SK-N-SH (cell line): ENCODE data around the gene SOCS2. TPM values are rescaled to one million over a fixed set of nuclear protein-coding genes. Genes with fewer than 3 reads are reported as not detected.

Source experiments
- CTCF ChIA-PET: fragments of 300-600, 350-600 bp; formaldehyde crosslinking; extraction: SDS; loops from one replicate; lab custom pipeline; 2021; lab: Yijun Ruan, JAX
- POLR2A ChIA-PET: fragments of 350-600 bp; sonication (Branson Sonifier 250); formaldehyde crosslinking; extraction: SDS; loops from one replicate; lab custom pipeline; 2020; ENCODE audit warnings: antibody characterized with exemption, inconsistent platforms; lab: Yijun Ruan, JAX
- DNase-seq: peaks from one replicate; pipeline ENCODE4 v3.0.0; 2012
- H2AFZ ChIP-seq: fragments of 200-600 bp; sonication (generic); 2 replicates; pipeline ENCODE4 v1.8.1; 2016; ENCODE audit warnings: antibody characterized with exemption, mild to moderate bottlenecking, low read depth
- H3F3A ChIP-seq: fragments of 200-600 bp; sonication (generic); replicated peaks from 2 replicates; pipeline ENCODE3; 2016; ENCODE audit warnings: antibody characterized with exemption, mild to moderate bottlenecking; ENCODE audit not compliant: insufficient read depth
- H3K27ac ChIP-seq, 2 experiments: fragments of 200-500 bp in 1 of 2; fragments of 200-600 bp in 1 of 2; sonication (Bioruptor generic) in 1 of 2; sonication (generic), shearing (Covaris generic) in 1 of 2; 2 replicates each; pipeline versions ENCODE4 v1.5.1 to v1.6.1; 2014 to 2016; ENCODE audit warnings: low read depth in 2 of 2, inconsistent platforms in 1 of 2, low read length in 1 of 2, mild to moderate bottlenecking in 1 of 2, mixed read lengths in 1 of 2
- H3K27me3 ChIP-seq: fragments of 200-600 bp; sonication (generic), shearing (Covaris generic); 2 replicates; pipeline ENCODE4 v1.6.1; 2016; ENCODE audit warnings: mixed run types; ENCODE audit not compliant: insufficient read depth
- H3K36me3 ChIP-seq, 2 experiments: fragments of 200-500 bp in 1 of 2; fragments of 200-600 bp in 1 of 2; sonication (Bioruptor generic) in 1 of 2; sonication (generic) in 1 of 2; replicated peaks in 1 of 2; 2 replicates each; pipeline versions ENCODE3 to v1.5.1; 2014 to 2016; ENCODE audit warnings: low read length in 1 of 2, mild to moderate bottlenecking in 1 of 2; ENCODE audit not compliant: insufficient read depth in 2 of 2, control insufficient read depth in 1 of 2
- H3K4me1 ChIP-seq, 2 experiments: fragments of 200-500 bp in 1 of 2; fragments of 200-600 bp in 1 of 2; sonication (Bioruptor generic) in 1 of 2; sonication (generic), shearing (Covaris generic) in 1 of 2; 2 replicates each; pipeline versions ENCODE4 v1.5.1 to v1.6.1; 2014 to 2016; ENCODE audit warnings: low read depth in 1 of 2, low read length in 1 of 2, mixed run types in 1 of 2; ENCODE audit not compliant: insufficient read depth in 2 of 2, control insufficient read depth in 1 of 2
- H3K4me2 ChIP-seq: fragments of 200-600 bp; sonication (generic), shearing (Covaris generic); 2 replicates; pipeline ENCODE4 v1.6.1; 2017; ENCODE audit warnings: mixed run types
- H3K4me3 ChIP-seq, 2 experiments: fragments of 200-500 bp in 1 of 2; fragments of 200-600 bp in 1 of 2; sonication (Bioruptor generic) in 1 of 2; sonication (generic), shearing (Covaris generic) in 1 of 2; 2 replicates each; pipeline versions ENCODE4 v1.5.1 to v1.8.1; 2014 to 2016; ENCODE audit warnings: low read depth in 2 of 2, inconsistent platforms in 1 of 2, low read length in 1 of 2, mild to moderate bottlenecking in 1 of 2, mixed read lengths in 1 of 2, moderate library complexity in 1 of 2
- H3K79me2 ChIP-seq: fragments of 200-600 bp; sonication (generic); 2 replicates; pipeline ENCODE4 v1.8.1; 2017; ENCODE audit warnings: mild to moderate bottlenecking; ENCODE audit not compliant: insufficient read depth
- H3K9ac ChIP-seq: fragments of 200-600 bp; sonication (generic); 2 replicates; pipeline ENCODE4 v1.6.1; 2017; ENCODE audit warnings: mixed run types
- H3K9me2 ChIP-seq: fragments of 200-600 bp; sonication (generic); 2 replicates; pipeline ENCODE4 v1.6.1; 2017; ENCODE audit warnings: mixed run types
- H3K9me3 ChIP-seq: fragments of 200-600 bp; sonication (generic); 2 replicates; pipeline ENCODE4 v1.6.1; 2017; ENCODE audit warnings: mixed run types, mild to moderate bottlenecking, moderate library complexity
- H4K20me1 ChIP-seq: fragments of 200-600 bp; sonication (generic); 2 replicates; pipeline ENCODE4 v1.6.1; 2017; ENCODE audit warnings: mild to moderate bottlenecking, mixed run types; ENCODE audit not compliant: insufficient read depth
- CHD2 ChIP-seq: fragments of 150-350 bp; IDR thresholded peaks from 2 replicates; pipeline ENCODE4 v1.6.1; 2018; ENCODE audit warnings: low read length; ENCODE audit not compliant: partially characterized antibody
- ELF1 ChIP-seq: IDR thresholded peaks from 2 replicates; pipeline ENCODE4 v1.4.0; 2012
- EZH2phosphoT487 ChIP-seq: fragments of 200-600 bp; sonication (generic); IDR thresholded peaks from 2 replicates; pipeline ENCODE4 v1.6.1; 2017; ENCODE audit warnings: low read depth, mixed run types, mild to moderate bottlenecking, antibody characterized with exemption, moderate library complexity, borderline replicate concordance
- FOSL2 ChIP-seq: IDR thresholded peaks from 2 replicates; pipeline ENCODE4 v1.4.0; 2012; ENCODE audit warnings: low read depth, mild to moderate bottlenecking, moderate library complexity, borderline replicate concordance
- FOXJ3 ChIP-seq: sonication (generic); formaldehyde crosslinking; IDR thresholded peaks from 2 replicates; pipeline ENCODE4 v1.5.1; 2020; ENCODE audit warnings: mild to moderate bottlenecking, missing genetic modification reagents
- FOXM1 ChIP-seq: IDR thresholded peaks from 2 replicates; pipeline ENCODE4 v1.4.0; 2012; ENCODE audit warnings: low read depth, mild to moderate bottlenecking
- GABPA ChIP-seq: IDR thresholded peaks from 2 replicates; pipeline ENCODE4 v1.4.0; 2012; ENCODE audit warnings: low read depth, mild to moderate bottlenecking
- JUND ChIP-seq: IDR thresholded peaks from 2 replicates; pipeline ENCODE4 v1.4.0; 2012
- RAD21 ChIP-seq: IDR thresholded peaks from 2 replicates; pipeline ENCODE4 v1.6.1; 2012; ENCODE audit warnings: mild to moderate bottlenecking, low read length
- RXRA ChIP-seq: IDR thresholded peaks from 2 replicates; pipeline ENCODE4 v1.4.0; 2012; ENCODE audit warnings: low read depth, mild to moderate bottlenecking, borderline replicate concordance
- SIN3A ChIP-seq: IDR thresholded peaks from 2 replicates; pipeline ENCODE4 v1.6.1; 2012; ENCODE audit warnings: low read depth, mild to moderate bottlenecking, low read length, moderate library complexity, borderline replicate concordance
- TEAD4 ChIP-seq: IDR thresholded peaks from 2 replicates; pipeline ENCODE4 v1.4.0; 2012; ENCODE audit warnings: mild to moderate bottlenecking, borderline replicate concordance; ENCODE audit not compliant: insufficient read depth
- WGBS: methylation state at CpG from one replicate; pipeline ENCODE4 v1.1.6; 2017; ENCODE audit warnings: low lambda C conversion rate; 5-methylcytosine and 5-hydroxymethylcytosine counted together
- polyA plus RNA-seq, 3 experiments: library from polyadenylated mRNA; depleted of rRNA; stranded (reverse); fragments of >200 nt; gene quantifications; 2 replicates each; pipeline ENCODE4 v1.2.3, GENCODE V29; 2012
- TF ChIP-seq, protein P1 (sequence below): IDR thresholded peaks from 2 replicates; pipeline ENCODE4 v1.4.0; 2012; ENCODE audit warnings: low read depth, borderline replicate concordance
- TF ChIP-seq, protein P2 (sequence below): fragments of 200-600 bp; sonication (generic); IDR thresholded peaks from 2 replicates; pipeline ENCODE4 v1.6.1; 2017; ENCODE audit warnings: antibody characterized with exemption, mild to moderate bottlenecking, moderate library complexity
- TF ChIP-seq, protein P3 (sequence below): fragments of 150-350 bp; IDR thresholded peaks from 2 replicates; pipeline ENCODE4 v1.6.1; 2017; ENCODE audit warnings: antibody characterized with exemption, low read length, low read depth, borderline replicate concordance
- TF ChIP-seq, protein P4 (sequence below): IDR thresholded peaks from 2 replicates; pipeline ENCODE4; 2012
- TF ChIP-seq, protein P5 (sequence below): IDR thresholded peaks from 2 replicates; pipeline ENCODE4 v1.4.0; 2012; ENCODE audit warnings: low read depth
- TF ChIP-seq, protein P6 (sequence below): IDR thresholded peaks from 2 replicates; pipeline ENCODE4 v1.6.1; 2012; ENCODE audit warnings: mild to moderate bottlenecking, low read depth, low read length, moderate library complexity

SOCS2 gene
- polyA plus RNA-seq, 1 of the 3 experiments (the other 2 are of a cell fraction), result 24.1 TPM

DNA sequence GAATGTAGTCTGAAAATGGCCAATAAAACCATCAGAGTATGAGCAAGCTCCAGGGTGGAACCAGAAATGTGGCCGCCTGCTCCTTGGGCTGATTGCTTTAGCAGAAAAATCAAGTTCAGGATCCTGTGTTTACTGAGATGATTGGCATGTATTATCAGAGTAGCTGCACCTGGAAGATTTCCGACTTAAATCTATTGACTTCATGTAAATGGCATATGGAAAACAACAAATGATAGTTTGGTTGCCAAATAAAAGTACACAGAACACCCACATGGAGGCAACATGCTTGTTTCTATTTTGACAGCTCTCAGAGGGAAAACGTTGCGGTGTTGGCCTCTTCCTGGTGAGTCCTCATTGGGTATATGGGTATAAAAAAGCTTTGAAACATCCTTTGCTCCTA is 31.3 kb downstream of the SOCS2 start:
- CTCF ChIA-PET, result interaction anchor here (1.0 to 1.2 kb wide), 2 partner anchors 101 to 498 kb away, joined by 3 to 4 read pairs; no protein-coding TSS in a partner anchor
- no peak for TF ChIP-seq ELF1
- TF ChIP-seq RAD21, result no peak
- no peak for TF ChIP-seq SIN3A
- TF ChIP-seq, protein P1, sequence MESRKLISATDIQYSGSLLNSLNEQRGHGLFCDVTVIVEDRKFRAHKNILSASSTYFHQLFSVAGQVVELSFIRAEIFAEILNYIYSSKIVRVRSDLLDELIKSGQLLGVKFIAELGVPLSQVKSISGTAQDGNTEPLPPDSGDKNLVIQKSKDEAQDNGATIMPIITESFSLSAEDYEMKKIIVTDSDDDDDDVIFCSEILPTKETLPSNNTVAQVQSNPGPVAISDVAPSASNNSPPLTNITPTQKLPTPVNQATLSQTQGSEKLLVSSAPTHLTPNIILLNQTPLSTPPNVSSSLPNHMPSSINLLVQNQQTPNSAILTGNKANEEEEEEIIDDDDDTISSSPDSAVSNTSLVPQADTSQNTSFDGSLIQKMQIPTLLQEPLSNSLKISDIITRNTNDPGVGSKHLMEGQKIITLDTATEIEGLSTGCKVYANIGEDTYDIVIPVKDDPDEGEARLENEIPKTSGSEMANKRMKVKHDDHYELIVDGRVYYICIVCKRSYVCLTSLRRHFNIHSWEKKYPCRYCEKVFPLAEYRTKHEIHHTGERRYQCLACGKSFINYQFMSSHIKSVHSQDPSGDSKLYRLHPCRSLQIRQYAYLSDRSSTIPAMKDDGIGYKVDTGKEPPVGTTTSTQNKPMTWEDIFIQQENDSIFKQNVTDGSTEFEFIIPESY, result no peak
- TF ChIP-seq, protein P2, sequence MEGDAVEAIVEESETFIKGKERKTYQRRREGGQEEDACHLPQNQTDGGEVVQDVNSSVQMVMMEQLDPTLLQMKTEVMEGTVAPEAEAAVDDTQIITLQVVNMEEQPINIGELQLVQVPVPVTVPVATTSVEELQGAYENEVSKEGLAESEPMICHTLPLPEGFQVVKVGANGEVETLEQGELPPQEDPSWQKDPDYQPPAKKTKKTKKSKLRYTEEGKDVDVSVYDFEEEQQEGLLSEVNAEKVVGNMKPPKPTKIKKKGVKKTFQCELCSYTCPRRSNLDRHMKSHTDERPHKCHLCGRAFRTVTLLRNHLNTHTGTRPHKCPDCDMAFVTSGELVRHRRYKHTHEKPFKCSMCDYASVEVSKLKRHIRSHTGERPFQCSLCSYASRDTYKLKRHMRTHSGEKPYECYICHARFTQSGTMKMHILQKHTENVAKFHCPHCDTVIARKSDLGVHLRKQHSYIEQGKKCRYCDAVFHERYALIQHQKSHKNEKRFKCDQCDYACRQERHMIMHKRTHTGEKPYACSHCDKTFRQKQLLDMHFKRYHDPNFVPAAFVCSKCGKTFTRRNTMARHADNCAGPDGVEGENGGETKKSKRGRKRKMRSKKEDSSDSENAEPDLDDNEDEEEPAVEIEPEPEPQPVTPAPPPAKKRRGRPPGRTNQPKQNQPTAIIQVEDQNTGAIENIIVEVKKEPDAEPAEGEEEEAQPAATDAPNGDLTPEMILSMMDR, result no peak
- TF ChIP-seq FOXJ3, result no peak
- TF ChIP-seq, protein P3, sequence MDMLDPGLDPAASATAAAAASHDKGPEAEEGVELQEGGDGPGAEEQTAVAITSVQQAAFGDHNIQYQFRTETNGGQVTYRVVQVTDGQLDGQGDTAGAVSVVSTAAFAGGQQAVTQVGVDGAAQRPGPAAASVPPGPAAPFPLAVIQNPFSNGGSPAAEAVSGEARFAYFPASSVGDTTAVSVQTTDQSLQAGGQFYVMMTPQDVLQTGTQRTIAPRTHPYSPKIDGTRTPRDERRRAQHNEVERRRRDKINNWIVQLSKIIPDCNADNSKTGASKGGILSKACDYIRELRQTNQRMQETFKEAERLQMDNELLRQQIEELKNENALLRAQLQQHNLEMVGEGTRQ, result no peak
- TF ChIP-seq FOSL2, result no peak
- TF ChIP-seq TEAD4, result no peak
- TF ChIP-seq, protein P4, sequence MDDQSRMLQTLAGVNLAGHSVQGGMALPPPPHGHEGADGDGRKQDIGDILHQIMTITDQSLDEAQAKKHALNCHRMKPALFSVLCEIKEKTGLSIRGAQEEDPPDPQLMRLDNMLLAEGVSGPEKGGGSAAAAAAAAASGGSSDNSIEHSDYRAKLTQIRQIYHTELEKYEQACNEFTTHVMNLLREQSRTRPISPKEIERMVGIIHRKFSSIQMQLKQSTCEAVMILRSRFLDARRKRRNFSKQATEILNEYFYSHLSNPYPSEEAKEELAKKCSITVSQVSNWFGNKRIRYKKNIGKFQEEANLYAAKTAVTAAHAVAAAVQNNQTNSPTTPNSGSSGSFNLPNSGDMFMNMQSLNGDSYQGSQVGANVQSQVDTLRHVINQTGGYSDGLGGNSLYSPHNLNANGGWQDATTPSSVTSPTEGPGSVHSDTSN, result no peak
- TF ChIP-seq, protein P5, sequence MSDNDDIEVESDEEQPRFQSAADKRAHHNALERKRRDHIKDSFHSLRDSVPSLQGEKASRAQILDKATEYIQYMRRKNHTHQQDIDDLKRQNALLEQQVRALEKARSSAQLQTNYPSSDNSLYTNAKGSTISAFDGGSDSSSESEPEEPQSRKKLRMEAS, result no peak
- TF ChIP-seq GABPA, result no peak
- no peak for TF ChIP-seq FOXM1
- no peak for TF ChIP-seq JUND
- TF ChIP-seq EZH2phosphoT487, result no peak
- TF ChIP-seq, protein P6, sequence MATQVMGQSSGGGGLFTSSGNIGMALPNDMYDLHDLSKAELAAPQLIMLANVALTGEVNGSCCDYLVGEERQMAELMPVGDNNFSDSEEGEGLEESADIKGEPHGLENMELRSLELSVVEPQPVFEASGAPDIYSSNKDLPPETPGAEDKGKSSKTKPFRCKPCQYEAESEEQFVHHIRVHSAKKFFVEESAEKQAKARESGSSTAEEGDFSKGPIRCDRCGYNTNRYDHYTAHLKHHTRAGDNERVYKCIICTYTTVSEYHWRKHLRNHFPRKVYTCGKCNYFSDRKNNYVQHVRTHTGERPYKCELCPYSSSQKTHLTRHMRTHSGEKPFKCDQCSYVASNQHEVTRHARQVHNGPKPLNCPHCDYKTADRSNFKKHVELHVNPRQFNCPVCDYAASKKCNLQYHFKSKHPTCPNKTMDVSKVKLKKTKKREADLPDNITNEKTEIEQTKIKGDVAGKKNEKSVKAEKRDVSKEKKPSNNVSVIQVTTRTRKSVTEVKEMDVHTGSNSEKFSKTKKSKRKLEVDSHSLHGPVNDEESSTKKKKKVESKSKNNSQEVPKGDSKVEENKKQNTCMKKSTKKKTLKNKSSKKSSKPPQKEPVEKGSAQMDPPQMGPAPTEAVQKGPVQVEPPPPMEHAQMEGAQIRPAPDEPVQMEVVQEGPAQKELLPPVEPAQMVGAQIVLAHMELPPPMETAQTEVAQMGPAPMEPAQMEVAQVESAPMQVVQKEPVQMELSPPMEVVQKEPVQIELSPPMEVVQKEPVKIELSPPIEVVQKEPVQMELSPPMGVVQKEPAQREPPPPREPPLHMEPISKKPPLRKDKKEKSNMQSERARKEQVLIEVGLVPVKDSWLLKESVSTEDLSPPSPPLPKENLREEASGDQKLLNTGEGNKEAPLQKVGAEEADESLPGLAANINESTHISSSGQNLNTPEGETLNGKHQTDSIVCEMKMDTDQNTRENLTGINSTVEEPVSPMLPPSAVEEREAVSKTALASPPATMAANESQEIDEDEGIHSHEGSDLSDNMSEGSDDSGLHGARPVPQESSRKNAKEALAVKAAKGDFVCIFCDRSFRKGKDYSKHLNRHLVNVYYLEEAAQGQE, result no peak
- no peak for TF ChIP-seq CHD2
- TF ChIP-seq RXRA, result no peak
- no peaks in the 10 kb centered on the region for H4K20me1 ChIP-seq
- no peaks in the 10 kb centered on the region for H3K36me3 ChIP-seq
- H3K9me3 ChIP-seq, result no peaks in the 10 kb centered on the region
- H3K27me3 ChIP-seq, result no peaks in the 10 kb centered on the region
- 90% methylated on average over 4 of the region's 4 CpGs for WGBS
- no peaks in the 10 kb centered on the region for H3F3A ChIP-seq
- no peak overlapping the region for H3K4me2 ChIP-seq
- H3K9me2 ChIP-seq, result no peaks in the 10 kb centered on the region
- no peak overlapping the region for H3K9ac ChIP-seq
- H3K27ac ChIP-seq, result no peak overlapping the region
- no peaks in the 10 kb centered on the region for H3K79me2 ChIP-seq
- H3K4me3 ChIP-seq, result no peak overlapping the region
- no peak overlapping the region for H2AFZ ChIP-seq
- DNase-seq, result no peak
- POLR2A ChIA-PET, result no interaction called here
- H3K4me1 ChIP-seq, result no peaks in the 10 kb centered on the region
